NOMO-1 treated with dmso at 0.1 percent for 144 hours (cell line): ENCODE results near the gene TAS2R10.
"Not testable (repeated sequence)": the region's sequence is repeated elsewhere in the genome, so short reads cannot be mapped to it uniquely, and the experiment has no call there.

Experiments used
- DNase-seq: peaks from one replicate; lab custom pipeline; 2025; ENCODE audit not compliant: unreplicated experiment; lab: John Stamatoyannopoulos, UW

The TAS2R10 gene, protein sequence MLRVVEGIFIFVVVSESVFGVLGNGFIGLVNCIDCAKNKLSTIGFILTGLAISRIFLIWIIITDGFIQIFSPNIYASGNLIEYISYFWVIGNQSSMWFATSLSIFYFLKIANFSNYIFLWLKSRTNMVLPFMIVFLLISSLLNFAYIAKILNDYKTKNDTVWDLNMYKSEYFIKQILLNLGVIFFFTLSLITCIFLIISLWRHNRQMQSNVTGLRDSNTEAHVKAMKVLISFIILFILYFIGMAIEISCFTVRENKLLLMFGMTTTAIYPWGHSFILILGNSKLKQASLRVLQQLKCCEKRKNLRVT

DNA sequence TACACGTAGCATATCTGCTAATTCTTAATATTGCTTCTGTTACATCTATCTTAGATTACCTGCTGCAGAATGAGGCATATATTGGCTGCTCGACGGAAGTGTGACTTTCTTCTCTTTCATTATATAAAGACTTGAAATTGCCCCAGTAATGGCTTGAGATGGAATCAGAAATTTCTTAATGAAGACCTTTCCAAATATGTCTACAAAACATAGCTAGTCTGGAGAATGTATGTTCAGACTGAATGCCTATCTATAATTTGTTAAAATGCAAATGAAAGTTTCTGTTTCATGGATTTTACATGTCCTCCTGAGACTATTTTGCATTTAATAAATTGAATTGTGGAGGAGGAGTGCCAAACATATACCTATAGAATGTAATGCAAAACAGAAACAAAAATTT lies at the start of gene TAS2R10:
Gene TAS2R10 (minus strand): TSS at position 101 of the 400 bp plus-strand sequence. CDS start 89 bp downstream, at position 12.
- no peak for DNase-seq

DNA sequence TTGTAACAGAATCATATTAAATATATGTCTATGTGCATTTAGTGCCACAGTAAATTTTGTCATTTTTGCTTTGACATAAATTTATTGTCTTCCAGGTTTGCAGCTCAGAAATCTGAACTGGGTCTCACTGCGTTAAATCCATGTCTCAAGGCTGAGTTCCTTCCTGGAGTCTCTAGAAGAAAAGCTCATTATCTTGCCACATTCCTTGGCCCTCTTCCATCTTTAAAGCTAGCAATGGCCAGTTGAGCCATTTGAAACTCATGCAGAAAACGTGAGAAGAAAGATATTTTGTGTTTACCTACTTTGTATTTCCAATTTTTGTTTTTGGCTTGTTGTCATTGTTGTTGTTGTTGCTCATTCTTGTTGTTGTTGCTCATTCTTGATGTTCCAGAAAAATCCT lies 47.2 kb upstream of the TAS2R10 start:
- DNase-seq = no peak

DNA sequence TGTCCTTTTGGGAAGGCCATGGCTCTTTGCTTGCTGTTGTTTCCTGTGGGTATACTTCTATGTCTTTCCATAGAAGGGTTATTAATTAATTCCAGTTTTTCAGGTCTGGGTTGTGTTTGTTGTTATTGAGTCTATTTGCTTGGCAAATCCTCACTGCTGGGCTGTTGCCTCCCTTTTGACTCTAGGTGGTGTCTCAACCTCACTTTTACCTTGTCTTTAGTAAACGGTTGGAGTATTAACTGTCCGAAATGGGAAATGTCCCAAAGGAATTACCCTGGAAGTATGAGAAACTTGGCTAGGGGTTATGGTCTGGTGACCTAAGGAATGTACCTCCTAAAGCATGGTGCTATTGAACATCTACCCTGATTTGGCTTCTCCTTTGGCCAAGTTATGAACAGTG lies 41.2 kb upstream of the TAS2R10 start:
- no peak for DNase-seq

DNA sequence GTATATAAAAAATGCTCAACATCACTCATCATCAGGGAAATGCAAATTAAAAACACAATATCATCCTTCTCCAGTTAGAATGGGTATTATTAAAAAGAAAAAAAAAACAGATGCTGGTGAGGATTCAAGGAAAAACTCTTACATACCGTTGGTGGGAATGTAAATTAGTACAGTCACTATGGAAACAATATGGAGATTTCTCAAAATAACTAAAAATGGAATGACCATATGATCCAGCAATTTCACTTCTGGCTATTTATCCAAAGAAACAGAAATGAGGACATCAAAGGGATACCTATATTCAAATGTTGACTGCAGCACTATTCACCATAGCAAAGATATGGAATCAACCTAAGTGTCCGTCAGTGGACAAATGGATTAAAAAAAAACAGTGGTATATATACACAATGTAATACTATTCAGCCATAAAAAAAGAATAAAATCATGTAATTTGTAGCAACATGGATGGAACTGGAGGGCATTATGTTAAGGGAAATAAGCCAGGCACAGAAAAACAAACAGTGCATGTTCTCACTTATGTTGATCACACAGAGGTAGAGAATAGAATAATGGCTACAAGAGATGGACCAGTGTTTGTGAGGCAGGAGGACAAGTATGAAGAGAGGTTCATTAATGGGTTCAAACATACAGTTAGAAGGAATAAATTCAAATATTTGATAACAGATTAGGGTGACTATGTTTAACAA lies 37.5 kb upstream of the TAS2R10 start:
- DNase-seq = no peak

DNA sequence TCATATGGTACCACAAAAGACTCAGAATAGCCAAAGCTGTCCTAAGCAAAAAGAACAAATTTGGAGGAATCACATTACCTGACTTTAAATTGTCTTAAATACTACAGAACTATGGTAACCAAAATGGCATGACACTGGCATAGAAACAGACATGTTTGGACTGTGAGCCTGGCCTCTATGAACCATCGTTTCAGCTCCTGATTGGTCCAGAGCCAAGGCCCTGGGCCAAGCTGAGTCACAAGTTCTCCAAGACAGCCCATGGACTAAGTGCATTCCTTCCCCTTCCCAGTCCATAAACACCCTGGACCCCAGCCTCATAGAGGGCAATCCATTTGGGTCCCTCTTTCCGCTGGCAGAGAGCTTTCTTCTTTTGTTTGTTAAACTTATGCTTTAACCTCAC lies 35.2 kb upstream of the TAS2R10 start:
- no peak for DNase-seq

DNA sequence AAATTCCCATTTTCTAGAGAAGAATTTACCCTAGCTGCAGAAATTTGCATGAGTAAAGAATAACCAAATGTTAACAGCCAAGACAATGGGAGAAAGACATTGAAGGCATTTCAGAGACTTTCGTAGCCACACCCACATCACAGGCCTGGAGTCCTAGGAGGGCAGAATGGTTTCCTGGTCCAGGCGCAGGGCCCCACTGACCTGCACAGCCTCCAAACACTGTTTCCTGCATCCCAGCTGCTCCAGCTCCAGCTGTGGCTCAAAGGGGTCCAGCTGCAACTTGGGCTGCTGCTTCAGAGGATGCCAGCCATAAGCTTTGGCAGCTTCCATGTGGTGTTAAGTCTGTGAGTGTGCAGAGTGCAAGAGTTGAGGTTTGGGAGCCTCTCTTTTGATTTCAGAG lies 29.6 kb upstream of the TAS2R10 start:
- DNase-seq = no peak

DNA sequence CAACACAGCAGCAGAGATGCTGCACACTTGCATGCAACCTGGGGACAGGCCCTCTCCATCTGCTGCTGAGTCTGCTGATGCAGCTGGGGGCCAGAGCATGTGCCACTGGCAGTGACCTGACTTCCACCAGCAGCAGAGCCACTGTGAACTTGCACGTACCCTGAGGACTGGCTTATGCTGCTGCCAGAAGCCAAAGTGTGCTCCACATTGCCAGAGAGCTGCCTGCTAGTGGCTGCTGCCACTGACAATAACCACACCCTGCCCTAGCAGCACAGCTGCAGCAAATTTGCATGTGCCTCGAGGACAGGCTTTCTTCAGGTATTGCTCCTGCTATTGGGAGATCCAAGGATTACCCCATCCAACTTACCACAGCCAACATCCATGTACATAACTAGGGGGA lies 27.6 kb upstream of the TAS2R10 start:
- DNase-seq = no peak

DNA sequence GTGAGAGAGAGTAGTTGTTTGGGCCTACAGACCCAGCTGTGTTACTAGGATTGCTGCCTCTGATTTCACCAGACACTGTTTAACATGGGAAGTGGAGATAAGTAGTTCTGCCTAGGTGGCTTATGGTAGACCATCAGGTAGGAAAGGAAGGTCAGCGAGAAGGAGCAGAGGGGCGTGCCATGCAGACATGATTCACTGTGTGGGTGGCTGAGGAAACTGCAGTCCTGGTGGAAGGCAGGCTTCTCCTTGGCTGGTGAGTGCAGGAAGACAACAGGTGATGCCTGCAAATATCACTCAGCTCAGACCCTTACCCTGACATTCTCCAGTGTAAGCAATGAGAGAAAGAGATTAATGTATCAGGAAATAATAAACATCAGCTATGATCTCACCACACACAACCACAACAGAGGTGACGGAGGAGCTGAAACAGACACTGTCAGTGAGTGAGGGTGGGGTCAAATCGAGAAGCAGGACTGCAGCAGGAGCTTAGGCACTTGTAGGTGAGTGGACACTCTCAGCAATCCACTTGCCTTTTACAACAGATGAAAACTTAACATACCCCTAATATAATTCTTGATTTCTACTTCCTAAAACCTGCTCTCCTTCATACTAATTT lies 25.2 kb upstream of the TAS2R10 start:
- no peak for DNase-seq

DNA sequence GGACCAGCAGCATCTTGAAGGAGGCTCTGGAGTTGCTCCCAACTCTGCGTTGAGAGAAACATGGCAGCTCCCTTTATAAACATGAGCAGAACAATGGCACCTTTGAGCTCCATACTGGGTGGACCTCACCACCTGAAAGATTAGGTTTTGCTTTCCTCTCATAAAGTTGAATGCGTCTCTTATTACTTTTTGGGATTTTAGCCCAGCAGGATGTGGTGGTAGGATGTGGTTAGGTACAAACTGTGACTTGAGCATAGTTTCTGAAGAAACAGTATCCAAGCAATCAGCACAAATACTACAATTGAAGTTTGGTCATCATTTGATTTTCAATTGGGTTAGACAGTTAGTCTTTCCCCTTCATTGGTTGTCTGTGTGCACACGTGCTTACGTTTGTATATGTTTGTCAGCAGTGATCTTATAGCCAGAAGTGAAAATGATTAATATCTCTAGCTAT lies 23.3 kb upstream of the TAS2R10 start, which contains the start of gene PRR4:
Gene PRR4 (minus strand): TSS at position 51 of the 454 bp plus-strand sequence. CDS start 38 bp downstream, at position 13.
- DNase-seq = no peak

DNA sequence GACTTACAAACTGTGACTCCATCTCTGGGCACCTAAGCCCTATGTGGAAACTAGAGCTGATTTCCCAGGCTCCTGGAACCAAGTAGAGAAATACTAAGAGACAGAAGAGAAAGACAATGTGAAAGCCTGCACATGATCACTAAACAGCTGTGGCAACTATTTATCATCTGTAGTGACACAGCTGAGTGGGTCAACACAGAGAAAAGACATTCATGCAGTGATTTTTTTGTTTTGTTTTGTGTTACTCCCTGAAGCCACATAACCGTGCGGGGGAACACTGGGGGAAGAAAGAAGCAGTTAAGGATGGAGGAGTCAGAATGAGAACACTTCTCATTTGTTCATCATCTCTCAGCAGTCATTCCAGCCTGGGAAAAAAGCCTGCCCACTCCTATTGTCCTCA lies 21.6 kb upstream of the TAS2R10 start:
- DNase-seq = no peak

DNA sequence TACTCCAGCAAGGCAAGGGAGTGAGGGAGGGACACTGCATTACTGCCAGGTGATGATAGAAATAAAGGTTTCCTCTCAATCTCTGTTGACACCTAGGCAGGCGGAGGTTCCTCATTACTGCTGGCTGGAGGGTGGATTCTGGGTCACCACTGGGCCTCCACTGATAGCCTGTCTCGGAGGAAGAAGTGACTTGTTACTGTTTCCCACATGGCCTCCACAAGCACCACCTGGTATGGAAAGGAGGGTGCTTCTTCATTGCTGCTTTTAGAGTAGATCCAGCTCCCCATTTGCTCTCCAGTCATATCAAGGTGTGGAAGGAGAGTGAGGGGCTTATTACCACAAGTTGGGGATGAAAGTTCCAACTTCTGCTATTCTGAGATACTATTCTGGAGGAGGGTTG lies 16.7 kb upstream of the TAS2R10 start:
- DNase-seq = no peak

DNA sequence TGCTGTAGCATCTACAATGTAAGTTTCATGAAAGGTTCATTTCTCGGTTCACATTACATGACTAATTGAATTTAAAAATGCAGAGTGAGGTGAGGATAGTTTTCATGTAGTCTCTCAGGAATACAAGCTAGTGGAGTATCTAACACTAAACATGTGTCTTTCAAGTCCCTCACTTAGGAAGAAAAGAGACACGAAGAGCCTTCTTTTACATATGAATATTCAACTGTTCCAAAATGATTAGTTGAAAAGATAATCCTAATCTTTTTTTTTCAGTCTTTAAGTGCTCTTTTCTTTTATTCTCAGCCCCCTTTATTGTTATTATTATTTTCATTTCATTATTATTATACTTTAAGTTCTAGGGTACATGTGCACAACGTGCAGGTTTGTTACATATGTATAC lies 12.3 kb upstream of the TAS2R10 start:
- DNase-seq = no peak

DNA sequence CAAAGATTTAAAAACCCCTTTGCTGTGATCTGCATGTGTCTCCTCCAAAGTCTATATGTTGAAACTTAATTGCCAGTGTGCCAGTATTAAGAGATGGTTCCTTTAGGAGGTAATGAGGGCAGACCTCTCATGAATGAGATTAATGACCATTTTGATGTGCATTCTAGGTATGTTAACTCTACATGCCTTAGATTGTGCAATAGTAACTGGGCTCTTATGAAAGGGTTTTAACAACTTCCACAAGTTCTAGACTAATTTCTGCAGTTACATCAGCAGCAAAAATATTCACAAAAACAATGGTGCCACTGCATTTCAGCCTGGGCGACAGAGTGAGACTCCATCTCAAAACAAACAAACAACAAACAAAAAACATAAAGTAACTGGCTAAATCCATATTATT lies 3.8 kb upstream of the TAS2R10 start:
- no peak for DNase-seq

DNA sequence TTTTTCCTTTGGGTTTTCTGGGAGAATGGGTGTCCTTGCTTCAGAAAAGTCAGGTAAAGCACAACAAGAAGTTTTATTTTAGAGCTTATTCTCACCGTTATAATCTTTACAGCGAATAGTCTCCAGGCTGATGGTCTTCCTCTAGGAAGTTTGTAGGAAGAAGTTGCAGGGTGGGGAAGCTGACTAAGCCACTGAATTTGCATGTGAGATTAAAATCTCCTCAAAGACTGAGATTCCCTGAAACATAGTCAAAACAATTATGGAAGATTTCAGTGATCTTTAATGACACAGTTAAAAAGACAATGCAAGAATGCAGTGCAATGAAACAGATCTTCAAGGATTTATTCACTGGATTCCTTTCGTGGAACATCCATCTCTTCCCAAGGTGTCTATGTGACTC lies 1.2 kb downstream of the TAS2R10 start:
- DNase-seq = no peak

DNA sequence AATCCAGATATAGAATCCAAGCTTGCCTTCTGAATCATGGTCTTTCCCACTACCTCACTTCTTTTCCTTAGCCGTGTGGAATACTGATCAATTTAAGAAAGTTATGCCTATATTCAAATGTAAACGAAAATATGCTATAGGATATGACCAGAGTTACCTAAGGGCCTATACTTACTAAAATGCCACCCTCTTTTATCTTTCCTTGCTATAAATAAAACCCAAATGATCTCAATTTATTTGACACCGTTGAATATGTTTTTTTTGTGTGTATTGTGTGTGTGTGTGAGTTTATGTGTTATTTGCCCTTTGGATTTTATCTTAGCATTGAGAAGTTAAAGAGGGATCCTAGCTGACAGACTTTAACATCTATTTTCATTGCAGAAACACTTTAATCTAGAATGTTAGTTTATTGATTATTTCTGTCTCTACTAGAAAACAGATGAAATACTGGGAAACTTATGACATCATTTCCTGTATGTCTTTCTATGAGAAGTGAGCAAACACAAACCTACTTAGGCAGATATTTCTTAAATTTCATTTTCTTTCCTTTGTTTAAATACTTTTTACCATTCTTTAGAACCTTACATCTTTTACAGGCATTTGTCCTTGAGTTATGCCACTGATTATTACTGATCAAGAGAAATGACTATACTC lies 14.1 kb downstream of the TAS2R10 start:
- no peak for DNase-seq

DNA sequence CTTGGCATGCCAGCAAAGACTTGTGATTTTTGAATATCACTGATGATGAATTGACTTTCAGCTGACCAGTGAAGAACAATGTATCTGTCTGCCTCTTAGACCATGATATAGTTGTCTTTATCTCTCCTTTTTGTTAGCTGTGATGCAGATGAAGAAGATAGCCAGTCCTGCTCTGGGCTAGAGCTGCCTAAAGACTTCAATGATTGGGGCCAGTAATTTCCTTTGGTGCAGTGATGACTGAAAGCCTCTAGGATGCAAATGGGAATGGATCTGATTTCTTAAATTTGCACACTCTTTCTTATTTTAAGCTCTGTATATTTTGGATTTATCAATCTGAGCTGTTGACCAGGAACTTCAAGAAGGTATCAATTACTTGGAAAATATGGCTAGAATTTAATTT lies 16.1 kb downstream of the TAS2R10 start, which contains the start of gene TAS2R9:
Gene TAS2R9 (minus strand): TSS at position 101 of the 400 bp plus-strand sequence. CDS start 93 bp downstream, at position 8.
- DNase-seq = no peak

DNA sequence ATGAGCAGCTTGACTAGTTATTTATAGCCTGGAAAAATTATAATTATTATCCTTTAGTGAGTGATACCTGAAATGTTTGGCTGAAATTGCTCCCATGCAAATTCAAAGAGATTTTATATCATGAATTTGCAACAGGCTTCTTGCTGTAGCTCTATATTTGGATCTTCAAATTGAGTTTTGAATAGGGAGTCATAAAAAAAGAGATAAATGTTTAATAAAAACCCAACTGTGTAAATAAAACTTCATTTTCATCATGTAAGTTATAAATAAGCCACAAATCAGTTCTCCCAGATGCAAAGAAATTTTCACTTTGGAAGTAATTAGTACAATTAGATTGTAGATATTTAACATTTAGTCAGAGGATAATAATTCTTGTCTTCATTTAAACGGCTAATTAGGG lies 19.0 kb downstream of the TAS2R10 start, which contains the start of gene TAS2R8:
Gene TAS2R8 (minus strand): TSS at position 101 of the 400 bp plus-strand sequence. CDS start 306 bp downstream, outside the sequence.
- DNase-seq = no peak

DNA sequence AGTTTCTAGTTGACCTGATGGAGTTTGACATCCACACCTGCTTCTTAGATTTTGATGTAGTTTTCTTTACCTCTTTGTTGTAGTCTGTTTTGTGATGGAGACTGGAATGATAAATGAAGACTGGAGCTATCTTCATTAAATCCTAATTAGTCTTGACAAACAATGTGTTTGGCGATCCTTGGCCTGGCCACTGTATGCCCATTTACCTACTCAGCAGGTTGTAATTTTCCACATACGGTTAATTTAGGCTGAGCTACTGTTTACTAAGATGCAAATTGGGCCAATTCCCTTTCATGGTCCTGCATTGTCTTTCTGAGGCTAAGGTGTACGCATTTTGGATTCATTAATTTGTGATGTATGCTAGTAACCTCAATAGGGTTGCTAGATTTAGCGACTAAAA lies 23.6 kb downstream of the TAS2R10 start, which contains the start of gene TAS2R7:
Gene TAS2R7 (minus strand): TSS at position 41 of the 400 bp plus-strand sequence. CDS start 57 bp downstream, outside the sequence.
- DNase-seq = no peak

DNA sequence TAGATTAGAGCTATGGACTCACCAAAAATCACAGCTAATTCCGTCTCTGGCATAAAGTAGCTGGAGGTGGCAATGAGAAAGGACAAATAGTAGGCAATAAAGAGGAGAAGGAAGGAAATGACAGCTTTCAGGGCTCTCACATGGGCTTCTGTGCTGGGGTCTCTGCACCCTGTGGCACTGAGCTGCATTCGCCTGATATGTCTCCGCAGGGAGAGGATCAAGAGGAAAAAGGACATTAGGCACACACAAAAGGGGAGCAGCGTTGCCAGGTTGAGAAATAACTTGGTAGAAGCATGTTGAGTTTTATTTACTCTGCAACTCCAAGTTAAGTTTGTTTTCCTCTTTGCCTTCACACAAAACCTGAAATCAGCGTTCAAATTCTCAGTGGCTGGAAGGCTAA lies 24.4 kb downstream of the TAS2R10 start:
- no peak for DNase-seq

DNA sequence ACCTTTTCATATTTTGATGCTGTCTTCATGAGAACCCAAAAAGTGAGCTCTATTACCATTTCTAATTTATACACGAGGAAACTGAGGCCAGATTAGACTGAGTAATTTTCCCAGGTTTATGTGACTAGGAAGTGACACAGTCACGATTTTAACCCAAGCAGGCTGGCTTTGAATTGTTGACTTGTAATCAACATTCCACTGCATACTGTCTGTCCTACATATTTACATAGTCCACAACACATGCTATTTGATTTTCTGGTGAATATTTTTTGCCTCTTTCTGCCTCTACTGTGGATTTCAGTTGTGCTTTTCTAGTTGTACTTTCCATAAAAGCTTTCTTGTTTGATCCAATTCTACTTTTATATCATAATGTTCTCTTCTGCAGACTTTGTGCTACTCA lies 31.9 kb downstream of the TAS2R10 start:
- DNase-seq = no peak

DNA sequence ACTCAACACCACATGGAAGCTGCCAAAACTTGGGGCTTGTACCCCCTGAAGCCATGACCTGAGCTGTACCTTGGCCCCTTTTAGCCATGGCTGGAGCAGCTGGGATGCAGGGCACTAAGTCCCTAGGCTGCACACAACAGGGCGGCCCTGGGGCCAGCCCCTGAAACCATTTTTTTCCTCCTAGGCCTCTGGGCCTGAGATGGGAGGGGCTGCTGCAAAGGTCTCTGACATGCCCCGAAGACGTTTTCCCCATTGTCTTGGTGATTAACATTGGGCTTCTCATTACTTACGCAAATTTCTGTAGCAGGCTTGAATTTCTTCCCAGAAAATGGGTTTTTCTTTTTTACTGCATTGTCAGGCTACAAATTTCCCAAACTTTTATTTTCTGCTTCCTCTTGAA lies 34.4 kb downstream of the TAS2R10 start:
- DNase-seq = not testable (repeated sequence)
